Measurements from ENCODE around the gene INHBB. TPM values are rescaled to one million over a fixed set of nuclear protein-coding genes. Genes with fewer than 3 reads are reported as not detected.

The INHBB gene
- total and polyA plus RNA-seq, 9 of the 15 experiments (the other 6 are each of a cell fraction or from before 2014, with no cell fraction given) = not detected

DNA sequence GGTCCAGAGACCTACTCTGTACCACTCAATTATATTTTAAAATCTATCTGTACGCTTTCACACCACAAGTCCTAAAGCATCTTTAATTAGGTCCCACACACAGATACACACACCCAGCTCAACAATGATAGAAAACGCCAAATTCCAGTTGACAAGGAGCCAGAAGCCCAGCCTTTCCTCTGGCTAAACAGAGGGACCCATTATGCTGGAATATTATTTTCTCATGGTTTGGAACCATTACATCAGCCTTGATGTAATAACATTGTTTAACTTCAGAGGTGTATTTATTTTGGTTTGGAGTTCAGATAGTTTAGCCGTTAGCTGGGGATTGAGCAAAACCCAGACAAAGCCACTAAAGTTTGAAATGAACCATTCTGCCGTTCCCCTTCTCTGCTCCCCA is 14.0 kb upstream of the INHBB start (continued):
- TF ChIP-seq MEF2A (IDR thresholded peaks at IDR 0.05; ENCODE audit: control insufficient read depth, low read depth, low read length) = no peak

DNA sequence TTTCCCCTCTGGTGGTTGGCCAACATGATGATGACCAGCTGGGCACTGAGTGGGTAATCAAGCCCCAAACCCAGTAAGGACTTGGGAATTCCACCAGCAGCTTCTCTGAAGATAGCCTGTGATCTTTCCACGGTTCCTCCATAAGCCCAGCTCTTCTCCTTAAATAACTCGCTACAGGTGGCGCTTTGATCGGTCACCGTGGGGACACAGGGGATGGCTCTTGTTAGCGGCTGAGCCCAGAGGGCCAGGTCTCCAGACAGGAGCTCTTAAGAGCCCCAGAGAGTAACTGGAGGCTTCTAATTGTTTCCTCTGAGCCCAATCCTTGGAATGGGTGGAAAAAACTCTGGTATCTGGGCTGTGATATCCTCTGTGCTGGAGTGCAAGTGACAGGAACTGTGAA is 13.6 kb upstream of the INHBB start:
- Histone ChIP-seq H3K9ac (ENCODE audit: insufficient read depth in 1 of 2, low read depth in 2 of 2, low read length in 2 of 2) (no peak overlapping the region), H3K9me1 (ENCODE audit: control insufficient read depth, insufficient read depth, low read length) (no peaks in the 10 kb centered on the region), H3K36me3 (ENCODE audit: control insufficient read depth, insufficient read depth, low read length) (no peaks in the 10 kb centered on the region), H3K9me3 (replicated peaks; ENCODE audit: control insufficient read depth, insufficient read depth, low read depth, low read length) (no peaks in the 10 kb centered on the region), H3K4me1 (replicated peaks in 1 of 2; ENCODE audit: control insufficient read depth in 2 of 2, insufficient read depth in 2 of 2, low read length in 2 of 2) (no peaks in the 10 kb centered on the region), H3K4me3 (no peak overlapping the region), H3K4me2 (ENCODE audit: insufficient read depth, low read length) (no peak overlapping the region), H2AFZ (ENCODE audit: low read depth, low read length) (no peak overlapping the region), H3K79me2 (ENCODE audit: control insufficient read depth, insufficient read depth, low read length) (no peaks in the 10 kb centered on the region), H3K27ac (ENCODE audit: extremely low read depth, low read depth, low read length) (no peak overlapping the region), H3K27me3 (ENCODE audit: control insufficient read depth in 2 of 2, insufficient read depth in 2 of 2, low read length in 2 of 2) (peaks cover 54 to 73% of the 10 kb centered on the region in 2 experiments), H4K20me1 (replicated peaks; ENCODE audit: control insufficient read depth, insufficient read depth, low read length) (peaks cover 3% of the 10 kb centered on the region; the same call in 1 of the 2 replicates)
- CTCF ChIA-PET (ENCODE audit: low intra/inter-chr PET ratio) = interaction anchor here (0.6 kb wide), 1 partner anchor 202 kb away, joined by 3 read pairs; no protein-coding TSS in a partner anchor
- FAIRE-seq (no peak), DNase-seq (ENCODE audit: extremely low read depth in 1 of 4, low spot score in 3 of 4) (no peak), ATAC-seq (no peak)
- in situ Hi-C loops (cut with MboI) (no loop called here), intact Hi-C loops (cut with micrococcal nuclease) (no loop called here)
- POLR2A ChIA-PET = no interaction called here
- TF ChIP-seq HMGN3 (IDR thresholded peaks at IDR 0.05; ENCODE audit: borderline replicate concordance, extremely low read depth, insufficient read length, low read depth, low read length) (no peak), POLR2AphosphoS2 (IDR thresholded peaks at IDR 0.05; ENCODE audit: low read length) (no peak), RBM22 (IDR thresholded peaks at IDR 0.05; ENCODE audit: low read depth, low read length, poor library complexity, severe bottlenecking) (no peak)
- TF ChIP-seq, protein P1, sequence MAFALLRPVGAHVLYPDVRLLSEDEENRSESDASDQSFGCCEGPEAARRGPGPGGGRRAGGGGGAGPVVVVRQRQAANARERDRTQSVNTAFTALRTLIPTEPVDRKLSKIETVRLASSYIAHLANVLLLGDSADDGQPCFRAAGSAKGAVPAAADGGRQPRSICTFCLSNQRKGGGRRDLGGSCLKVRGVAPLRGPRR (CRISPR knock-in tag; IDR thresholded peaks at IDR 0.05) = no peak
- BruUV-seq (replicated peaks) = no TSS peak
- 0% methylated on average over 6 of the region's 6 CpGs for WGBS (ENCODE audit: insufficient coverage, low coverage, missing lambda C conversion rate)

All from K562 (cell line).